Caco-2 (cell line): ENCODE results near the gene LRRK2. TPM values are rescaled to one million over a fixed set of nuclear protein-coding genes. Genes with fewer than 3 reads are reported as not detected.

Experiments
- BruUV-seq: library from RNA; stranded (reverse); fragments of 400-500 nt; replicated peaks from 2 replicates; lab custom pipeline; 2021; lab: Mats Ljungman, UMichigan
- CTCF ChIA-PET: fragments of 300-600 bp; sonication (Branson Sonifier 250); formaldehyde crosslinking; loops from one replicate; lab custom pipeline; 2022; ENCODE audit warnings: antibody characterized with exemption; lab: Charles Lee
- POLR2A ChIA-PET: fragments of 300-600 bp; sonication (Branson Sonifier 250); formaldehyde crosslinking; loops from one replicate; lab custom pipeline; 2022; ENCODE audit warnings: antibody characterized with exemption; lab: Charles Lee
- DNase-seq, 2 experiments: peaks; one replicate each; pipeline versions ENCODE4 v3.0.0 to v3.0.0-alpha.2; 2020 to 2022
- H3K27me3 ChIP-seq: replicated peaks from 2 replicates; pipeline ENCODE4 v1.6.0; 2011; ENCODE audit warnings: low read length; ENCODE audit not compliant: control insufficient read depth, insufficient read depth
- H3K36me3 ChIP-seq: 2 replicates; pipeline ENCODE4 v1.5.1; 2011; ENCODE audit warnings: low read length; ENCODE audit not compliant: control insufficient read depth, insufficient read depth
- H3K4me1 ChIP-seq: fragments of 250-450 bp; sonication (Bioruptor Pico); 2 replicates; pipeline ENCODE4 v1.5.1; 2020; ENCODE audit warnings: mild to moderate bottlenecking
- H3K4me3 ChIP-seq: 2 replicates; pipeline ENCODE4 v1.5.1; 2011; ENCODE audit warnings: low read depth, mild to moderate bottlenecking, control low read depth, low read length
- H3K9me3 ChIP-seq: fragments of 250-450 bp; sonication (Bioruptor Pico); 2 replicates; pipeline ENCODE4 v1.5.1; 2020; ENCODE audit warnings: mild to moderate bottlenecking, moderate library complexity
- H3K27ac Mint-ChIP-seq: one replicate; pipeline ENCODE4 v1.8.0; 2022; ENCODE audit warnings: mixed read lengths; ENCODE audit not compliant: unreplicated experiment
- H3K27me3 Mint-ChIP-seq: one replicate; pipeline ENCODE4 v1.8.0; 2022; ENCODE audit warnings: mixed read lengths; ENCODE audit not compliant: insufficient read depth, unreplicated experiment
- H3K36me3 Mint-ChIP-seq: one replicate; pipeline ENCODE4 v1.8.0; 2022; ENCODE audit warnings: mild to moderate bottlenecking, mixed read lengths; ENCODE audit not compliant: insufficient read depth, unreplicated experiment
- H3K4me1 Mint-ChIP-seq: one replicate; pipeline ENCODE4 v1.8.0; 2022; ENCODE audit warnings: low read depth, mixed read lengths; ENCODE audit not compliant: unreplicated experiment
- H3K4me3 Mint-ChIP-seq: one replicate; pipeline ENCODE4 v1.8.0; 2022; ENCODE audit warnings: mild to moderate bottlenecking, moderate library complexity, mixed read lengths; ENCODE audit not compliant: unreplicated experiment
- H3K9me3 Mint-ChIP-seq: one replicate; pipeline ENCODE4 v1.8.0; 2022; ENCODE audit warnings: mixed read lengths; ENCODE audit not compliant: unreplicated experiment
- intact Hi-C: fragments of 100-400 bp; cut with micrococcal nuclease; formaldehyde crosslinking; loops from one replicate; pipeline ENCODE4 v1.10.0; 2022; ENCODE audit not compliant: unreplicated experiment
- total RNA-seq: library from RNA; stranded (reverse); gene quantifications from 2 replicates; pipeline ENCODE4 v1.2.3, GENCODE V29; 2022
- TF ChIP-seq, protein P1 (sequence below), 2 experiments: fragments of 200-600 bp in 1 of 2; IDR thresholded peaks; 1 replicate in 1 of 2; 2 replicates in 1 of 2; pipeline versions ENCODE4 v1.5.1 to v1.8.0; 2011 to 2022; ENCODE audit warnings: antibody characterized with exemption in 1 of 2, control low read depth in 1 of 2, inconsistent platforms in 1 of 2, low read depth in 1 of 2, low read length in 1 of 2, mild to moderate bottlenecking in 1 of 2, moderate library complexity in 1 of 2; ENCODE audit not compliant: insufficient read depth in 1 of 2, severe bottlenecking in 1 of 2, unreplicated experiment in 1 of 2

The LRRK2 gene
- total RNA-seq, 1 experiment from 2014 or later, result 0.11 TPM

DNA sequence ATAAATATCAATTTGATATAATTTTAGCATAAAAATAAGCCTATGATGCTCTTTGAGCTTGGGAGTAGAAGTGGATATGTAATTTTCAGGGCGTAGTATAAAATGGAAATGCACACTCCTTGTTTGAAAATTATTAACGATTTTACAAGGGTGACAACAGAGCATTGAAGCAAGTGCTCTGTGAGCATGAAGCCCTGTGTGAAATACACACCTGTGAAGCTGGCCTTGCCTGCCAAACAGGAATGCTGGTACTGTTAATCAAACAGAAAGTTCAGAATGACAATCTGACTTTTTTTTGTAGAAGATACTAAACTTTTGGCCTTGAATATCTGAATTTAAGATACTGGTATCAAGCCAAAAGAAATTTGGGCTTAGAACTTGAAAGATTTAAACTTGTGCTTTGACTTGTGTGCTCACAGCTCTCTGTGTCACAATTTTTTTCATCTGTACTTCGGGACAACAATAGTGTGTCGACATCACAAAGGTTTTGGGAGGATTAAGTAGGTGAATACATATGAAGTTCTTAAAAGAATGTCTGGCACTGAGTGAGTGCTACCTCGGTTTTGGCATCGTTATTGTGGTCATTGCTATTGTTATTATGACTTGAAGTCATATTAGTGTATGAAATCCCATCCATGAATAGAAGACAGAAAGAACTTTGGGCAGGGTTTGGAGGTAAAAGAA is 47.3 kb downstream of the LRRK2 start:
- Histone ChIP-seq H3K9me3 (0 out of 2 replicates have a peak, but pooled peaks cover 3% of the 10 kb centered on the region), H3K27me3 (no peaks in the 10 kb centered on the region), H3K36me3 (no peaks in the 10 kb centered on the region), H3K4me3 (no peak overlapping the region), H3K4me1 (no peaks in the 10 kb centered on the region)
- BruUV-seq, result no TSS peak
- H3K4me1 Mint-ChIP-seq, result no peaks in the 10 kb centered on the region
- H3K27me3 Mint-ChIP-seq, result peaks cover 3% of the 10 kb centered on the region
- POLR2A ChIA-PET, result no interaction called here
- no peaks in the 10 kb centered on the region for H3K36me3 Mint-ChIP-seq
- intact Hi-C loops, result no loop called here
- no peaks in the 10 kb centered on the region for H3K9me3 Mint-ChIP-seq
- H3K27ac Mint-ChIP-seq, result no peak overlapping the region
- DNase-seq, result no peak
- CTCF ChIA-PET, result no interaction called here
- TF ChIP-seq, protein P1, sequence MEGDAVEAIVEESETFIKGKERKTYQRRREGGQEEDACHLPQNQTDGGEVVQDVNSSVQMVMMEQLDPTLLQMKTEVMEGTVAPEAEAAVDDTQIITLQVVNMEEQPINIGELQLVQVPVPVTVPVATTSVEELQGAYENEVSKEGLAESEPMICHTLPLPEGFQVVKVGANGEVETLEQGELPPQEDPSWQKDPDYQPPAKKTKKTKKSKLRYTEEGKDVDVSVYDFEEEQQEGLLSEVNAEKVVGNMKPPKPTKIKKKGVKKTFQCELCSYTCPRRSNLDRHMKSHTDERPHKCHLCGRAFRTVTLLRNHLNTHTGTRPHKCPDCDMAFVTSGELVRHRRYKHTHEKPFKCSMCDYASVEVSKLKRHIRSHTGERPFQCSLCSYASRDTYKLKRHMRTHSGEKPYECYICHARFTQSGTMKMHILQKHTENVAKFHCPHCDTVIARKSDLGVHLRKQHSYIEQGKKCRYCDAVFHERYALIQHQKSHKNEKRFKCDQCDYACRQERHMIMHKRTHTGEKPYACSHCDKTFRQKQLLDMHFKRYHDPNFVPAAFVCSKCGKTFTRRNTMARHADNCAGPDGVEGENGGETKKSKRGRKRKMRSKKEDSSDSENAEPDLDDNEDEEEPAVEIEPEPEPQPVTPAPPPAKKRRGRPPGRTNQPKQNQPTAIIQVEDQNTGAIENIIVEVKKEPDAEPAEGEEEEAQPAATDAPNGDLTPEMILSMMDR (IDR thresholded peaks at IDR 0.05; ENCODE audit: insufficient read depth in 1 of 2, low read depth in 1 of 2, low read length in 1 of 2, severe bottlenecking in 1 of 2, unreplicated experiment in 1 of 2), result no peak
- no peak overlapping the region for H3K4me3 Mint-ChIP-seq

DNA sequence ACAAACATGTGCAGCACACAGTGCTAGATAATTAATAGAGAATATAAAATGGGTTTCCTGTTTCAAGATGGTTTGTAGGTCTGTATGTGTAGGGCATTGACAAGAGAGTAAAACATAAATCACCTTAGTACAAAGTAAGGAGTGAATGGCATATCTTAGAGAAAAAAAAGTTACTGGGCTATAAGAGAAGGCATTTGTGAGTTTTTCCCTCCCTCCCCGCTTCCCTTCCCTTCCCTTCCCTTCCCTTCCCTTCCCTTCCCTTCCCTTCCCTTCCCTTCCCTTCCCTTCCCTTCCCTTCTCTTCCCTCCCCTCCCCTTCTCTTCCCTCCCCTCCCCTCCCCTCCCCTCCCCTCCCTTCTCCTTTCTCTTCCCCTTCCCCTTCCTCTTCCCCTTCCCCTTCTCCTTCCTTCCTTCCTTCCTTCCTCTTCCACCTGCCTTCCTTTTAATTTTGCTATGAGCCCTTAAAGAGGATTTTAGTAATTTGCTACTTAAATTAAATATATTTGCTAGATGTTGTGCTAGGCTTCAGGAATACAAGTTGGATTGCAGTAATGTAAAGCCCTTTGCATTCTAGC is 57.1 kb downstream of the LRRK2 start:
- ChIA-PET POLR2A (no interaction called here), CTCF (no interaction called here)
- no peaks in the 10 kb centered on the region for H3K27me3 Mint-ChIP-seq
- H3K36me3 Mint-ChIP-seq, result no peaks in the 10 kb centered on the region
- H3K27ac Mint-ChIP-seq, result no peak overlapping the region
- H3K36me3 ChIP-seq, result no peaks in the 10 kb centered on the region
- DNase-seq, result no peak
- H3K4me1 ChIP-seq, result no peaks in the 10 kb centered on the region
- no peaks in the 10 kb centered on the region for H3K27me3 ChIP-seq
- BruUV-seq, result no TSS peak
- H3K4me3 ChIP-seq, result no peak overlapping the region
- H3K4me3 Mint-ChIP-seq, result no peak overlapping the region
- no peaks in the 10 kb centered on the region for H3K9me3 ChIP-seq
- intact Hi-C loops, result no loop called here
- no peaks in the 10 kb centered on the region for H3K4me1 Mint-ChIP-seq
- H3K9me3 Mint-ChIP-seq, result no peaks in the 10 kb centered on the region
- TF ChIP-seq, protein P1 (IDR thresholded peaks at IDR 0.05; ENCODE audit: insufficient read depth in 1 of 2, low read depth in 1 of 2, low read length in 1 of 2, severe bottlenecking in 1 of 2, unreplicated experiment in 1 of 2), result no peak

DNA sequence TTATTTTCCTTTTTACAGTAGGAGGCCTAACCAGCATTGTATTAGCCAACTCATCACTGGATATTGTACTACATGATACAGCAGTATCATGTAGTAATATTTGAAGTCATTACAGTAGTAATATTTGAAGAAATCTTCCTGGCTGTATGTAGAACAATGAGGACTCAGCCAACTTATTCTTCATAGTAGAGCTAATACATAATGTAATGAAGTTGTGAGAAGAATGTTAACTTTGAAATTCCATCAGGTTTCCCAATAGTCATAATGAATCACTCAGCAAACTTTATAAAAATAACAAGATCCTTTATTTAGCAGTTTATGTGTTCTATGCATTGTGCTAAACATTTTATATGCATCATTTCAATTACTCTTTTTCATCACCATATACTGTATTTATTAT is 61.8 kb downstream of the LRRK2 start:
- Mint-ChIP-seq H3K4me1 (no peaks in the 10 kb centered on the region), H3K27me3 (no peaks in the 10 kb centered on the region), H3K4me3 (no peak overlapping the region), H3K27ac (no peak overlapping the region), H3K9me3 (no peaks in the 10 kb centered on the region), H3K36me3 (no peaks in the 10 kb centered on the region)
- ChIA-PET CTCF (no interaction called here), POLR2A (no interaction called here)
- Histone ChIP-seq H3K27me3 (no peaks in the 10 kb centered on the region), H3K9me3 (no peaks in the 10 kb centered on the region; the same call in 1 of the 2 replicates), H3K36me3 (no peaks in the 10 kb centered on the region), H3K4me3 (no peak overlapping the region), H3K4me1 (no peaks in the 10 kb centered on the region)
- intact Hi-C loops, result no loop called here
- DNase-seq, result no peak
- TF ChIP-seq, protein P1 (IDR thresholded peaks at IDR 0.05; ENCODE audit: insufficient read depth in 1 of 2, low read depth in 1 of 2, low read length in 1 of 2, severe bottlenecking in 1 of 2, unreplicated experiment in 1 of 2), result no peak
- no TSS peak for BruUV-seq
